GM23338 (cell line): ENCODE results near the gene KCNMA1.

Source experiments
- CREB1 ChIP-seq: fragments of 250-450 bp; sonication (Bioruptor Pico); IDR thresholded peaks from 2 replicates; pipeline ENCODE4 v1.5.0; 2020; ENCODE audit warnings: low read depth, mild to moderate bottlenecking, moderate library complexity
- CTCF ChIP-seq, 2 experiments: fragments of 200-600 bp in 1 of 2; sonication (generic) in 1 of 2; conservative IDR thresholded peaks; 2 replicates each; pipeline versions ENCODE4 v1.5.1 to v1.6.1; 2016 to 2017; ENCODE audit warnings: antibody characterized with exemption in 2 of 2, low read depth in 2 of 2, mild to moderate bottlenecking in 2 of 2, moderate library complexity in 1 of 2
- ETS1 ChIP-seq: IDR thresholded peaks from 2 replicates; pipeline ENCODE4 v1.6.1; 2016; ENCODE audit warnings: antibody characterized with exemption
- EZH2 ChIP-seq: fragments of 200-600 bp; sonication (generic); IDR thresholded peaks from one replicate; pipeline ENCODE4 v1.8.0; 2017; ENCODE audit warnings: antibody characterized with exemption, mild to moderate bottlenecking, low read depth; ENCODE audit not compliant: unreplicated experiment
- EZH2phosphoT487 ChIP-seq: fragments of 200-600 bp; sonication (generic); IDR thresholded peaks from one replicate; pipeline ENCODE4 v1.8.1; 2018; ENCODE audit warnings: antibody characterized with exemption; ENCODE audit not compliant: unreplicated experiment
- JUNB ChIP-seq: IDR thresholded peaks from one replicate; pipeline ENCODE4 v1.6.1; 2016; ENCODE audit warnings: antibody characterized with exemption; ENCODE audit not compliant: unreplicated experiment
- NANOG ChIP-seq: IDR thresholded peaks from 2 replicates; pipeline ENCODE4 v1.6.1; 2016; ENCODE audit warnings: antibody characterized with exemption, borderline replicate concordance
- POLR2AphosphoS5 ChIP-seq: IDR thresholded peaks from 2 replicates; pipeline ENCODE4 v1.6.1; 2016; ENCODE audit warnings: antibody characterized with exemption, low read depth
- REST ChIP-seq: IDR thresholded peaks from one replicate; pipeline ENCODE4 v1.6.1; 2018; ENCODE audit warnings: antibody characterized with exemption; ENCODE audit not compliant: unreplicated experiment
- STAT1 ChIP-seq: IDR thresholded peaks from one replicate; pipeline ENCODE4 v1.6.1; 2016; ENCODE audit warnings: antibody characterized with exemption; ENCODE audit not compliant: unreplicated experiment
- ZNF114 ChIP-seq: fragments of 250-450 bp; sonication (Bioruptor Pico); IDR thresholded peaks from 2 replicates; pipeline ENCODE4 v1.5.0; 2020; ENCODE audit warnings: mild to moderate bottlenecking, moderate library complexity
- ZNF331 ChIP-seq: fragments of 250-450 bp; sonication (Bioruptor Pico); IDR thresholded peaks from 2 replicates; pipeline ENCODE4 v1.5.0; 2020; ENCODE audit warnings: low read depth, mild to moderate bottlenecking, moderate library complexity

GRCh38 chr10:77231375-77231774 lies 406.2 kb downstream of the KCNMA1 start:
- TF ChIP-seq CTCF (conservative IDR thresholded peaks at IDR 0.05; ENCODE audit: low read depth in 2 of 2) = no peak
- no peak for TF ChIP-seq CREB1 (CRISPR knock-in tag)
- TF ChIP-seq EZH2 = no peak
- no peak for TF ChIP-seq POLR2AphosphoS5
- no peak for TF ChIP-seq JUNB
- no peak for TF ChIP-seq ETS1
- no peak for TF ChIP-seq REST
- TF ChIP-seq EZH2phosphoT487 = no peak
- no peak for TF ChIP-seq STAT1
- no peak for TF ChIP-seq ZNF114 (CRISPR knock-in tag)
- no peak for TF ChIP-seq NANOG
- TF ChIP-seq ZNF331 = no peak
